Left renal cortex interstitium (tissue), 4 donors: Measurements from ENCODE around the gene REV1. TPM values are rescaled to one million over a fixed set of nuclear protein-coding genes. Genes with fewer than 3 reads are reported as not detected.
"Not testable (repeated sequence)": the region's sequence is repeated elsewhere in the genome, so short reads cannot be mapped to it uniquely, and the experiment has no call there.

ENCODE experiments used
- DNase-seq, 4 donors: peaks; one replicate each; pipeline ENCODE4 v3.0.0-alpha.2; 2013; ENCODE audit warnings: low read depth in 4 of 4, low spot score in 2 of 4, missing footprints in 1 of 4
- polyA plus RNA-seq, 4 donors: library from polyadenylated mRNA; unstranded; fragments of 120-200 nt; gene quantifications; one replicate each; pipeline ENCODE4 v1.2.1, GENCODE V29; 2013; ENCODE audit not compliant: insufficient read length in 4 of 4

The REV1 gene
- 10 to 100 TPM; 41.6 to 81.1 (median 61.4) TPM for polyA plus RNA-seq

GRCh38 chr2:99489761-99490622, at the start of gene REV1:
REV1 (minus strand) TSS chr2:99490017; CDS start chr2:99464975, 25,042 bp downstream.
- DNase-seq: peak; percentile 86 to 92 (median 91)

GRCh38 chr2:99537910-99538485, 48.2 kb upstream of the REV1 start:
- DNase-seq: no peak

- no peak for DNase-seq
These were observed 34.2 kb upstream of the REV1 start for GRCh38 chr2:99524056-99524455.

GRCh38 chr2:99522157-99522556, 32.3 kb upstream of the REV1 start:
- no peak for DNase-seq

GRCh38 chr2:99520813-99521212, 31.0 kb upstream of the REV1 start:
- no peak for DNase-seq

- no peak for DNase-seq
These were observed 30.4 kb upstream of the REV1 start for GRCh38 chr2:99520195-99520594.

- no peak for DNase-seq
These were observed 24.5 kb upstream of the REV1 start for GRCh38 chr2:99514357-99514756.

- no peak for DNase-seq
These were observed 22.4 kb upstream of the REV1 start for GRCh38 chr2:99512181-99512591.

- no peak for DNase-seq
These were observed 19.6 kb upstream of the REV1 start for GRCh38 chr2:99509387-99509786.

- no peak for DNase-seq
These were observed 18.4 kb upstream of the REV1 start for GRCh38 chr2:99507937-99508818.

GRCh38 chr2:99504844-99505584, 15.2 kb upstream of the REV1 start:
- no peak for DNase-seq

- DNase-seq: not testable (repeated sequence)
These were observed 14.0 kb upstream of the REV1 start for GRCh38 chr2:99503662-99504416.

- DNase-seq: no peak
These were observed 6.2 kb upstream of the REV1 start for GRCh38 chr2:99496021-99496420.

- no peak for DNase-seq
These were observed 5.5 kb upstream of the REV1 start for GRCh38 chr2:99495115-99495860.

- no peak for DNase-seq
These were observed 2.9 kb upstream of the REV1 start for GRCh38 chr2:99492721-99493120.

- peak in 1 of 4 donors; percentile 23 for DNase-seq
These were observed 1.0 kb upstream of the REV1 start for GRCh38 chr2:99490623-99491461.

GRCh38 chr2:99489063-99489760, 605 bp downstream of the REV1 start:
- peak; percentile 16 to 30 (median 26) for DNase-seq
